ENCODE data around the gene PAX2.

DNA sequence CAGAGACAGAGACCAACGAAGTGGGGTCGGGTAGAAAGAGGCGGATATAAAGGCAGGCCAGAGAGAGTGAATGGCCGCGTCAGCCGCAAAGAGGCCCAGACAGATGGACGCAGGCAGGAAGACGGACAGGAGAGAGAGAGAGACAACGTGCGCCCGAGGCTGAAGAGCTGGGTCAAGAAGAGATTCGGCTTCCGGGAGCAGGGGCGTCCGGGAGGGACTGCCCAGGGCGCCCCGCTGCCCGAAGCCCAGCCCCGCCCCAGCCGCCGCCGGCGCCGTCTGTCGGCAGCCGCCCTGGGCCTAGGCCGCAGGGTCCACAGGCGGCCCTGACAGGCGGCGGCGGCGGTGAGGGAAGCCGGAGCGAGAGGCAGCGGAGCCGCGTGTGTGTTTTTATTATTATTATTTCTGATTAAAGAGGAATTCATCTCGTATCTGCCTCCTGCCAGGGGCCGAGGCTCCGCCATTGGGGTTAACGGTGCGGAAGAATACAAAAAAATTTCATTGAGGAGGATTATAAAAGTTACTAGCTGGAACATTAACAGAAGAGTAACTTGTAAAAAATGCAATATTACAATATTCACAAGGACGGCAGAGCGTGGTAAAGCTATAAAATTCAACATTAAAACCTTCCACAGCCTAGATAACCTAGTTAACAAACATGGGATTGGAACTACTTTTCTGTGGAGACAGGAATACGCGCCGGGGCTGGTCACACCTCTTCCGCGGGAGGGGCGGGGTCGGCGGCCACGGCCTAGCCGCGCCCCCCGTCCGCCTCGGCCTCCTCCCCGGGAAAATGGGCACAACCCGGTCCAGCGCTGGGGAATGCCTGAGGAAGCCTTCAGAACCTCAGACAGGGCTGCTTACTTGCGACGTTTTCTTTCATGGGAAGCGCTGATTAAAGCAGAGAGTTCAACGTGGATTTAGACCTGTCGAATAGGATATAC is 29.7 kb upstream of the PAX2 start:
- TF ChIP-seq, protein P1, sequence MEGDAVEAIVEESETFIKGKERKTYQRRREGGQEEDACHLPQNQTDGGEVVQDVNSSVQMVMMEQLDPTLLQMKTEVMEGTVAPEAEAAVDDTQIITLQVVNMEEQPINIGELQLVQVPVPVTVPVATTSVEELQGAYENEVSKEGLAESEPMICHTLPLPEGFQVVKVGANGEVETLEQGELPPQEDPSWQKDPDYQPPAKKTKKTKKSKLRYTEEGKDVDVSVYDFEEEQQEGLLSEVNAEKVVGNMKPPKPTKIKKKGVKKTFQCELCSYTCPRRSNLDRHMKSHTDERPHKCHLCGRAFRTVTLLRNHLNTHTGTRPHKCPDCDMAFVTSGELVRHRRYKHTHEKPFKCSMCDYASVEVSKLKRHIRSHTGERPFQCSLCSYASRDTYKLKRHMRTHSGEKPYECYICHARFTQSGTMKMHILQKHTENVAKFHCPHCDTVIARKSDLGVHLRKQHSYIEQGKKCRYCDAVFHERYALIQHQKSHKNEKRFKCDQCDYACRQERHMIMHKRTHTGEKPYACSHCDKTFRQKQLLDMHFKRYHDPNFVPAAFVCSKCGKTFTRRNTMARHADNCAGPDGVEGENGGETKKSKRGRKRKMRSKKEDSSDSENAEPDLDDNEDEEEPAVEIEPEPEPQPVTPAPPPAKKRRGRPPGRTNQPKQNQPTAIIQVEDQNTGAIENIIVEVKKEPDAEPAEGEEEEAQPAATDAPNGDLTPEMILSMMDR (IDR thresholded peaks at IDR 0.05) = no peak
- TF ChIP-seq POLR2A (IDR thresholded peaks at IDR 0.05) = no peak

Measured in adrenal gland (tissue), 5 donors.